ENCODE results near the gene CMBL.

The CMBL gene

DNA sequence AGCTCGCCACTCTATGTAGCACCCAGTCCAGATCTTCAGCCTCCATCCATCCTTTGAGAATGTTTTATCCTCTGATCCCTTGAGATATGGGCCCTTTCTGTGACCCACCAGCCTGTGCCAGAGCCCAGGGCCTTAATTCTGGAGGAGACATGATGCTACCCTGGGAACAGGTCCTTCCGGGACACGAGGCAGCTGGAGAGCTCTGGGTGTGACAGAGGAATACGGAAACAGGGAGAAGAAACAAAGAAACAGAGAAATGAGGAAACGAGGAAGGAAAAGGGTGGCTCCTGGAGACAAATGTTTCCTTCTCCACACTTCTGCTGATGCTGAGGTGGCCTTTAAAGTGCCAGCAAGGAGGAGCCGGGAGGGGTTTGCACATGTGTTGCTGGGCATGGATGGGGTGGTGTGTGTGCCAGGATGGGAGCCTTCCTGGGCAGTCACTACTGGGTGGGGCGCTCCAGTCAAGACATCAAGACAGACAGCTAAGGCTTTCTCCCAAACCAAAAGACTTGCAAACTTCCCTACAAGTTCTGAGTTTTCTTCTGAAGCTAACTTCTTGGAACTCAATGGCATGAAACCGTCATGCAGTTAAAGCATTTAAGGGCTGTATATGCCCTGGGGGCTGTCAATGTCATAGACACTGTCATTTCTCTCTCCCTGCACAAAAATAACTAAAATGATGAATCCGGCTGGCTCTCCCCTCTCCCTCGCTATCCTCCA lies 23.0 kb upstream of the CMBL start:
- Histone ChIP-seq H3K36me3 (ENCODE audit: control insufficient read depth, insufficient read depth, low read length) (no peaks in the 10 kb centered on the region), H3K4me3 (replicated peaks; ENCODE audit: low read depth, low read length) (no peak overlapping the region), H3K27me3 (replicated peaks; ENCODE audit: control insufficient read depth, insufficient read depth, low read length) (no peaks in the 10 kb centered on the region)
- no peak for DNase-seq (ENCODE audit: extremely low read depth, insufficient read length)
- TF ChIP-seq, protein P1, sequence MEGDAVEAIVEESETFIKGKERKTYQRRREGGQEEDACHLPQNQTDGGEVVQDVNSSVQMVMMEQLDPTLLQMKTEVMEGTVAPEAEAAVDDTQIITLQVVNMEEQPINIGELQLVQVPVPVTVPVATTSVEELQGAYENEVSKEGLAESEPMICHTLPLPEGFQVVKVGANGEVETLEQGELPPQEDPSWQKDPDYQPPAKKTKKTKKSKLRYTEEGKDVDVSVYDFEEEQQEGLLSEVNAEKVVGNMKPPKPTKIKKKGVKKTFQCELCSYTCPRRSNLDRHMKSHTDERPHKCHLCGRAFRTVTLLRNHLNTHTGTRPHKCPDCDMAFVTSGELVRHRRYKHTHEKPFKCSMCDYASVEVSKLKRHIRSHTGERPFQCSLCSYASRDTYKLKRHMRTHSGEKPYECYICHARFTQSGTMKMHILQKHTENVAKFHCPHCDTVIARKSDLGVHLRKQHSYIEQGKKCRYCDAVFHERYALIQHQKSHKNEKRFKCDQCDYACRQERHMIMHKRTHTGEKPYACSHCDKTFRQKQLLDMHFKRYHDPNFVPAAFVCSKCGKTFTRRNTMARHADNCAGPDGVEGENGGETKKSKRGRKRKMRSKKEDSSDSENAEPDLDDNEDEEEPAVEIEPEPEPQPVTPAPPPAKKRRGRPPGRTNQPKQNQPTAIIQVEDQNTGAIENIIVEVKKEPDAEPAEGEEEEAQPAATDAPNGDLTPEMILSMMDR (IDR thresholded peaks at IDR 0.05; ENCODE audit: insufficient read depth, low read length, poor library complexity, severe bottlenecking) = no peak

DNA sequence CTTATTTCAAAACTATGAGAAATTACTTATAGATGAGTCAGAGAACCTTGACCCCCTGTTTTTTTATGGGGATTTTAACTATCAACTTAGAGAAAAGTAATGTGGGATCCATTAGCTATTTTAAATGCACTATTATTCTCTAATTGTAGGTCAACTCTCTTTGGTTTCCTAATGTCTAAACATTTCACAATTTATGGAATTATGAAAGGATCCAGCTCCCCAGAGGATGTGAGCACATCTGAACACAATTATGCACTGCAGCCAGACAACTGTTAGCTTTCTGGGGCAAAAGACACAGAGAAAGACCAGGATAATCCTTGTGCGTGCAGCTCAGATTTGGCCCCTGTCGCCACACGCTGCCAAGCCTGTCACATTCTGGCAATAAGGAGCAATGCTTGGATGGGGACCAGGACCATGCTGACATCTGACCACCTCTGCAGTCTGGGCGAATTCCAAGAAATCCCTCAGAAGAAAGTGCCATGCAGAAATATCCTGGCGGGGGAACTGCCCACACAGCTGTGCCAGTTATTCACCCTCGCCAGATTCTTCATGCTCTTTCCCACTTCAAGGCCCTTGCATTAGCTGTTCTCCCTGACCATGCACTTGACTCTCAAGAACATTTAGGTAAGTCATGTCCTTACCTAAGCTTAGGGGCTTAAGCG lies 22.2 kb upstream of the CMBL start:
- no peak for DNase-seq (ENCODE audit: extremely low read depth, insufficient read length)
- TF ChIP-seq, protein P1 (IDR thresholded peaks at IDR 0.05; ENCODE audit: insufficient read depth, low read length, poor library complexity, severe bottlenecking) = no peak

DNA sequence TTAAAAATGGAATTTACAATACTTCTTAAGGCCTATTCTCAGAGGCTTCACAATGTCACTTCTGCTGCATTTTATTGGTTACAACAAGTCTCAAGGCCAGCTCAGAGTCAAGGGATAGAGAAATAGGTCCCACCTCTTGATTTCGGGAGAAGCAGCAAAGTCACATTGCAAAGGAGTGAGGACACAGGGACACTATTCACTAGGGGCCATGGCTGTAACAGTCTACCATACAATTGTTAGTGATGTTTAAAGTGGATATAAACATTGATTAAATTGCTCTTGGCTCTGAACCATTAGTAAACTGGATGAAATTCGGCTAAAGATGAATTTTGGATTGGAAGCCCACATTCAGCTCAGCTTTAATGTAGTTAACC lies 21.7 kb upstream of the CMBL start:
- H3K4me3 ChIP-seq (replicated peaks; ENCODE audit: low read depth, low read length) = no peak overlapping the region
- no peaks in the 10 kb centered on the region for H3K36me3 ChIP-seq (ENCODE audit: control insufficient read depth, insufficient read depth, low read length)
- DNase-seq (ENCODE audit: extremely low read depth, insufficient read length) = no peak
- no peaks in the 10 kb centered on the region for H3K27me3 ChIP-seq (replicated peaks; ENCODE audit: control insufficient read depth, insufficient read depth, low read length)
- TF ChIP-seq, protein P1 (IDR thresholded peaks at IDR 0.05; ENCODE audit: insufficient read depth, low read length, poor library complexity, severe bottlenecking) = no peak

More for the DNA sequence above, 22.2 kb upstream of the CMBL start:
- no peaks in the 10 kb centered on the region for H3K36me3 ChIP-seq (ENCODE audit: control insufficient read depth, insufficient read depth, low read length)
- no peaks in the 10 kb centered on the region for H3K27me3 ChIP-seq (replicated peaks; ENCODE audit: control insufficient read depth, insufficient read depth, low read length)
- no peak overlapping the region for H3K4me3 ChIP-seq (replicated peaks; ENCODE audit: low read depth, low read length)

DNA sequence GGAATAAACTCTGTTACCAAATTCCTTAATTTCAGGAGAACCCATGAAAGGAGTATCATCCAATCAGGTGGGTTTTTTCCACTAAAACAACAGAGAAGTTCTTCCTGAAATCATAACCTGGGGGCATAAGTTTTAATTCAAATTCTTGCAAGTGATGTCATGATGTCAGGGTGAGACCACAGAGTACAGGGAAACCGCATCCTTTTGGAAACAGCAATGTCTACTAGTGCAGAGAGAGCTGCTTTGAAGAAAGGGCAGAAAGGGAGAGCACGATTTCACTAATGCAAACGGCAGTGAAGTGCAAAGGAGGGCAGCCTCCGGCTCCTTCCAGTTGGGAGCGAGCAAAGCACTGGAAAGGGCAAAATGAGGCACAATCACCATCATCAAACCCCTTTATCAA lies 20.6 kb upstream of the CMBL start:
- no peak overlapping the region for H3K4me3 ChIP-seq (replicated peaks; ENCODE audit: low read depth, low read length)
- TF ChIP-seq, protein P1 (IDR thresholded peaks at IDR 0.05; ENCODE audit: insufficient read depth, low read length, poor library complexity, severe bottlenecking) = no peak
- H3K27me3 ChIP-seq (replicated peaks; ENCODE audit: control insufficient read depth, insufficient read depth, low read length) = no peaks in the 10 kb centered on the region
- H3K36me3 ChIP-seq (ENCODE audit: control insufficient read depth, insufficient read depth, low read length) = no peaks in the 10 kb centered on the region
- DNase-seq (ENCODE audit: extremely low read depth, insufficient read length) = no peak

DNA sequence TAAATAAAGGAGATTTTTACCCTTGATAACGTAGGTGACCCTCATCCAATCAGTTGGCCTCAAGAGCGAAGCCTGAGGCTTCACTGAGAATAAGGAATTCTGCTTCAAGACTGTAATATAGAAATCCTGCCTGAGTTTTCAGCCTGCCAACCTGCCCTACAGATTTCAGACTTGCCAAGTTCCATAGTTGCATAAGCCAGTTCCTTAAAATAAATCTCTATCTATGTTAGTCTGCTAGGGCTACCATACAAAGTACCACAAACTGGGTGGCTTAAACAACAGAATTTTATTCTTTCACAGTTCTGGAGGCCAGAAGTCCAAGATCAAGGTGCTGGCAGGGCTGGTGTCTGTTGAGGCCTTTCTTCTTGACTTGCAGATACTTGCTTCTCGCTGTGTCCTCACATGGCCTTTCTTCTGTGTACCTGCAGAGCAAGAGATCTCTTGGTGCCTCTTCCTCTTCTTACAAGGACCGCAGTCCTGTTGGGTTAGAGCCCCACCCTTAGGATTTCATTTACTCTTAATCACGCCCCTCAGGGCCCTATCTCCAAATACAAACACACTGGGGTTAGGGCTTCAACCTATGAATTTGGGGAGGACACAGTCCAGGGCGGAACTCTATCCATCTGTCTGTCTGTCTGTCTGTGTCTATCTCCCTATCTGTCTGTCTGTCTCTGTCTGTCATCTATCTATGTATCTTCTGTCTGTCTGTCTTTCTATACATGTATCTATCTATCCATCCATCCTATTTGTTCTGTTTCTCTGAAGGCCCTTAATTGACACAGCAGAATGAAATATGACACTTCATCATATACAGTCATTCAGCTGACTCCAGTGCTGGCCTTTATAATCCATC lies 17.0 kb upstream of the CMBL start:
- Histone ChIP-seq H3K4me3 (replicated peaks; ENCODE audit: low read depth, low read length) (no peak overlapping the region), H3K36me3 (ENCODE audit: control insufficient read depth, insufficient read depth, low read length) (no peaks in the 10 kb centered on the region), H3K27me3 (replicated peaks; ENCODE audit: control insufficient read depth, insufficient read depth, low read length) (no peaks in the 10 kb centered on the region)
- TF ChIP-seq, protein P1 (IDR thresholded peaks at IDR 0.05; ENCODE audit: insufficient read depth, low read length, poor library complexity, severe bottlenecking) = no peak
- DNase-seq (ENCODE audit: extremely low read depth, insufficient read length) = no peak
